ENCODE data around the gene FBXO31.

FBXO31 gene

DNA sequence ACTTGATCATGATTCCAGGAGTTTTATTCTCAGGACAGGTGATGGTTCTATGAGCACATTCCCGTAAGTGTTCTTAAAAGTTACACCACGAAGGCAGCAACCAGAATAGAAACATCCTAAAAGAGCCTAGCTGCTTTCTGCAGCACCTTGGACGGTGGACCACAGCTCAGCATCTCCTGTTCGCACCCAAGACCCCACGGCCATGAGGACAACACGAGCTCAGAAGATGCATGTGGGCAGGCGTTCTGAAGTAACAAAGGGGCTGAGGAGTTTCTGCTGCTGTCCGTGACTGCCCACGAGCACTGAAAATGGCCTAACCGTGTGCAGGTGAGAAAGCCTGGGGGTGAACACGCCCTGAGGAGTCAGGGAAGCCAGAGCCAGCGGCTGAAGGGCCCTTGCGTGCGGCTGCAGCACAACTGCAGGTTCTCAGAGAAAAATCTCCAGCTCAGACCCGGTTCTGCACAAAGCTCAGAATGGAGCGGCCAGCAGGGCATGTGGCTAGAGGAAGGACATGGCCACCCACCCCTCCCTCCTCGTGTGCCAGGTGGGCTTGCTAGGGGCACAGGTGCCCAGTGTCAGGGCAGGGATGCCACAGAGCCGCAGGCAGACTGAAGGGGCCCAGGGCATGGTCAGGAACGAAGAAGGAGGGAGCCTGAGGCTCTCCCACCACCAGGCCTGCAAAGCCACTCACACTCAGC lies 55.6 kb downstream of the FBXO31 start:
- no peak for DNase-seq (ENCODE audit: low spot score)

DNA sequence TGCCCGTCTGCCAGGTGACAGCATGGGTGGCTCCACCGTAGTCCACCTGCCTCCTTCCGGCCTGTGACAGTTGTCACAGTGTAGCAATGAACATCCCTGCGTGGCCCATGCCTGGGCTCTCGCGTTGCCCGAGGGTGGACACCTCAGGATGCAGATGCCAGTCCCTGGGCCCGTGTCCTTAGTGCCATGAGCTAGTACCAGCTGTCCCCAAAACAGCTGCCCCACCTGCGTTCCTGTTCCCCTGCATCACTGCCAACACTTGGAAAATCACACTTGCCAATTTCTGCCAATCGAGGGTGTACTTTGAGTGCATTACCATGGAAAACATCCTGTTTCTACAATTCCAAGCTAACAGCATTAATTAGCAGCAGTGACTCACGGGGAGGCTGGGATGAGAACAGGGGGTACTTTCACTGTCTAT lies 57.4 kb downstream of the FBXO31 start:
- no peak for DNase-seq (ENCODE audit: low spot score)

DNA sequence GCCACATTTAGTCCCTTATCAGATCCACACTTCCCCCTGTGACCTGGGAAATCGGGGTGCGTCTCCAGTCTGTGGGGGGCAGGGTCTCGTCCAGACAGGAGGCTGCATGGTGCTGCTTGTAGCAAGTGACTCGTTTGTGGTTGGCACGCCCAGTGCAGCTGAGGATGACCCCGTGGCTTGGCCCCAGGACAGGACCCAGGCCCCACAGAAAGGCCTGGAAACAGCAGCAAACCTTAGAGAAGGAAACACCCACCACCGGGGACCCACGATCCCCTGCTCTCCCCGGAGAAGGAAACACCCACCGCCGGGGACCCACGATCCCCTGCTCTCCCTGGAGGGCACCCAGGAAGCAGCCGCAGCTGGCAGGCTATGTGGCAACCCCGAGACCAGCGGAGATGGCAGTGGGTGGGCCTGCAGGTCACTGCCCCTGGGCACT lies 58.1 kb downstream of the FBXO31 start:
- DNase-seq (ENCODE audit: low spot score) = no peak

DNA sequence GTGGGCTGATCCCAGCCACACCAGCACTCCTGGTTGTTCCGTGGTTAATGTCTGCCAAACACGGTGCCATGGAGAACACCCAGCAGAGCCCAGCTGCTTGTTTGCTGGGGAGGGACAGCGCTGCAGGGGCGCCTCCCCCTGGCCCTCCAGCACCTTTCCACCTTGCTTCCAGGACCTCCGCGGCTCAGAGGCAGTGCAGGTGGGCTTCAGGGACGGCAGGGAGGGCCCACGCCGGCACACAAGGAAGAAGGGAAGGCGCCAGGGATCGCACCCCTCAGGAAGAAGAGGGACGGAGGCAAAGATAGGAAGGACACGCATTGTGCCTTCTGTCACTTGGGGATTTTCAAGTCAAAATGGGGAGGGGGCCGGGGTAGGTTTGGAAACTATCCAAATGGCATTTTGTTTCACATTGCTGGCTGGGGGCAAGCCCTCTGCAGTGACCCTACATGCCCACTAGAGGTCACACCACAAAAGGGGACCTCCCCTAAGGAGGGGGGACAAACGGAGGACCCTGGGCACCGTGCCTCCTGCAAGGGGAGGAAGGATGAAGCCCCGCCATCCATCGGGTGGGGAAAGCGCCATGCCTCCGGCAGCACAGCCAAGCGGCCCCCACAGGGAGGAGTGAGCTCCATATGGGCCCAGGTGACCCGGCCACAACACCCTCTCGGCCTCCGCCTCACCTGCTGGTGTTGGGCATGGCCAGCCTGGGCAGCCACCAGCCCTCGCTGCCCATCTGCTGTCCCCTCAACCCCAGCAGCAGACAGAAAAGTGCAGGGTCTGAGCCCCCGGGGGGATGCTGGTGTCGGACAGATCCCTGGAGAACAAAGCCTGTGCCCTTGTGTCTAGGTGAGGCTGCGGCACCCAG lies 58.9 kb downstream of the FBXO31 start:
- DNase-seq (ENCODE audit: low spot score) = peak; percentile 55

DNA sequence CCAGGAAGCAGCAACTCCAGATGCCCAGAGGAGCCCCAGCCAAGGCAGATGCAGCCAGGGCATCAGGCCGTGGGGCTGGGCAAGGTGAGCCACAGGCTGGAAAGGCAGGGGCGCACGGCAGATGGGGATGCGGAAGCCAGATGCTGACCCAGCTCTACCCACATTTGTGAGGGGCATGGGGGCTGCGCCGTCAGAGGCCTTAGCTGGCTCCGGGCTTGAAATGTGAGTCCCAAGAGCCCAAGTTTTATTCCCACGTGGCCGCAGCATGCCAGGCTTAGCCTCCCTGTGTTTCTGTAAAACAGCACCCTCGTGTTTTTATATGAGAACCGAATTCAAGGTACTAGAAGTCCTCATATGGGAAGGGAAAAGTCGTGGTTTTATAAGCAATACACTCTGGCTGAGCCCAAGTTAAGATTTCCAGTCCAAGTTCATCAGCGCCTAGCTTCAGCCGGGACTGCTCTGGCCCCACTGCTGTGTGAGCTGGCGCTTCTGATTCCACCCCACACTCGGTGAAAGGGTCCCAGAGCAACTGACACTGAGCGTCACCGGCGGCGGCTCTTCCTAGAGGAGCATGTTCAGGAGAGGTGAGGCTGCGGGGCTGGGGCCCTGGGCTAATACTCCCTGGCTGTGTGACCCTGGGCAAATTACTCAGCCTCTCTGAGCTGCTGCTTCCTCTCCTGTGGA lies 59.7 kb downstream of the FBXO31 start:
- no peak for DNase-seq (ENCODE audit: low spot score)

DNA sequence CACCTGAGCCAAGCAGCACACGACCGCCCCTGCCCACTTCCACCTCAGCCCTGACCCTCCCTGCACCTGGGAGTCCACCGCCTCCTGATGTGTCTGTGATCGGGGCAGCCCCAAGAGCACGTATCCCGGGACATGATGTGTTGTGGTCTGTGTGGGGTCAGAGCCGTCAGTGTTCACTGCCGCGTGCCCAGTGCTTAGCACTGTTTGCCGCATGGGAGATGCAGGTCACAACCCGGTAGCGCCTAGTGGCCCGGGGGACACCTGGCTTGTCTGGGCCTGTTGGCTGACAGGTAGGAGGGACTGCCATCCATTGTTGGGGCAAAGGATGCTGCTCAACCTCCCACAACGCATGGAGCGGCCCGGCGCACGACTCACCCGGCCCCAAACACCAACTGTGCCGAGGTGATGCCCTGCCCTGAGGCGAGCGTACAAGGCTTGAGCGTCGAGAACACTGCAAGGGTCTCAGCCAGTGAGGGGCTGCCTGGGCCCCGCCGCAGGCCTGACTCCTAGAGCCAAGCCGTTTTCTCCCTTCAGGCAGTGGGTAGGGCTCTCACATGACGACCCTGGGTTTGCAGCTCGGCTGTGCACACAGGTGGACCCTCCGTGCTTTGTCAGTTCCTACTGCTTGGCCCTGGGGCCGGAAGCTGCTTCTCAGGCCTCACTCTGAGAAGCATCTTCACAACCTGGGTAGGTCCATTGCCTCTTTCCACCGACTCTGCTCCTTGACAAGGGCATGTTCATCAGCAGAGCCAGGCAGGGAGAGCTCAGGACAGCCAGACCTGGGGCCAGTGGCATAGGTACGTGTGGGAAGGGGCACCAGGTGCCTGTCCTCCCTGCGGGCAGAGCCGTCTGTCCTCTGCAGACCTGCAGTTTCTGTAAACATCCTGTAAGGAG lies 60.5 kb downstream of the FBXO31 start:
- no peak for DNase-seq (ENCODE audit: low spot score)

DNA sequence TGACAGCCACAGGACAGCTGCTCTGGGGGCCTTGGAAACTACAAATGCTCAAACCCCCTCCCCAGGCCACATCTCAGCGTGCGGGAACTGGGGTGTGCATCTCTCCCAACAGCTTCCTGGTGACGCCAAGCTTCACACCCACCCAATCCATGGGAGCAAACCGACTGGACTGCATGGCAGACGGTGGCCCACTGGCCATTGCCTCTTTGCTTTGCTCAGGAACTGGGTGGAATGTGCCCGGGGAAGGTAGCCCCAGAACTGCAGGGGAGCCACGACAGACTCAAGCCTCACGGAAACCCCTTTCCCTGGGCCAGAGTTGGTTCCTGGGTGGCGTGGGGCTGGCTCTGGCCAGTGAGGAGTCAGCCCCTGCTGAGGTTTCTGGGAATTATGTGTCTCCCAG lies 61.2 kb downstream of the FBXO31 start:
- no peak for DNase-seq (ENCODE audit: low spot score)

DNA sequence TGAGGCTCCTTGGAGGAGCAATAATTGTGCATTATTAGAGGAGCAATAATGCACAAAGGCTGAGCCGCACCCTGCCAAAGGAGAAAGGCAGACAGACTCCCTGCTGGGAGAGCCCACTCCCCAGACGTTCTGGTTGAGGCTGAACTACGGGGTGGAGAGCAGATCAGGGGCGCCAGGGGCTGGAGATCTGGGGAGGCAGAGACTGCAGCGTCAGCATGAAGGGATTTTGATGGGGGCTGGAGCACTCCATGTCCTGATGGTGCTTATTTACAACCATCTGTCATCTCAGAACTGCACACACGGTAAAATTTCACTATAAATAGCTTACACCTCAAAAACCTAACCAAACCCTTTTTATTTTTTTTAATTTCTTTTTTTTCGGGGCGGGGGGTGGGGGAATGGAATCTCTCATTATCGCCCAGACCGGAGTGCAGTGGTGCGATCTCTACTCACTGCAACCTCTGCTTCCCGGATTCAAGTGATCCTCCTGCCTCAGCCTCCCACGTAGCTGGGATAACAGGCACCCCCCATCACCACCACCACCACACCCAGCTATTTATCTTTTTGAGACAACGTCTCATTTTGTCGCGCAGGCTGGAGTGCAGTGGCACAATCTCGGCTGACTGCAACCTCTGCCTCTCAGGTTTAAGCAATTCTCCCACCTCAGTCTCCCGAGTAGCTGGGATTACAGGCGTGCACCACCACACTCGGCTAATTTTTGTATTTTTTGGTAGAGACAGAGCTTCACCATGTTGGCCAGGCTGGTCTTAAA lies 62.1 kb downstream of the FBXO31 start:
- no peak for DNase-seq (ENCODE audit: low spot score)

DNA sequence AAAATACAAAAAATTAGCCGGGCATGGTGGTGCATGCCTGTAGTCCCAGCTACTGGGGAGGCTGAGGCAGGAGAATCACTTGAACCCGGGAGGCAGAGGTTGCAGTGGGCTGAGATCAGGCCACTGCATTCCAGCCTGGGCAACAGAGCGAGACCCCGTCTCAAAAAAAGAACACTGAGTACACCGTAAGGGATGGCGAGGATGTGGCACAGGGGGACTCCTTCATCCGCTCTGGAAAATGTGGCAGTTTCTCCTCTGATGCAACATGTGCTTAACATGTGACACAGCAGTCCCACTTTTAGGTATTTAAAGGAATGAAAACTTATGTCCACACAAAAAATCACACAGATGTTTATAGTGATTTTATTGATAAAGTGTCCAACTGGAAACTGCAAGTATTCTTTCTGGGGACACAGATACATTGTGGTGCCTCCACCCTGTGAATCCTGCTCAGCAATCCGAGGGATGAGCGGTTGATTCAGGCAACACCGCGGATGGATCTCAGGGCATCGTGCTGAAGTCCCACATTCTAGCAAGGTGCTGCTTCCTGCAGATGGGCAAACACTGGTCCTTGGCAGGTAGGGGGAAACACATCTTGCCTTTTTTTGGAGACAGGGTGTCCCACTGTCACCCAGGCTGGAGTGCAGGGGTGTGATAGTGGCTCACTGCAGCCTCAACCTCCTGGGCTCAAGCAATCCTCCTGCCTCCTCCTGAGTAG lies 62.9 kb downstream of the FBXO31 start:
- no peak for DNase-seq (ENCODE audit: low spot score)

DNA sequence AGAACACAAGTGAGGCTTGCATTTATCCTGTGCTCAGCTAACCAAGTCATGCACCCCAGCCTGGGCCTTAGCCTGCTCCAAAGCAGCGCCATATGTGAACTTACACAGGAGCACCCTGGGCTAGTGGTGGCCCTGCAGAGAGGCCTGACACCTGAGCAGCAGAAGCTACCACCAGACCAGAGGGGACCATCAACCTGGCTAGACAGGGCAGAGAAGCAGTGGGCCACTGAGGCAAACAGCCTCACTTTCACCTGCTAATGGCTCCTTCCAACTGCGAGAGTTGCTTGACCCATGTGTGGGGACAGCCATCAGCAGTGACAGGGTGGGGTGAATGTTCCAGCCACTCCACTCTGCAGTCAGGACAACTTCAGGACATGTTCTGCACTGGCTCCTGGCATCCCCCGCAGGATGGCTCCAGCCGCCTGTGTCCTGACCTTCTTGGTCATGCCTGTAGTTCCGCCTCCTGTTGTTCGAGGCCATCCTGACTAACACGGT lies 63.5 kb downstream of the FBXO31 start:
- no peak for DNase-seq (ENCODE audit: low spot score)

DNA sequence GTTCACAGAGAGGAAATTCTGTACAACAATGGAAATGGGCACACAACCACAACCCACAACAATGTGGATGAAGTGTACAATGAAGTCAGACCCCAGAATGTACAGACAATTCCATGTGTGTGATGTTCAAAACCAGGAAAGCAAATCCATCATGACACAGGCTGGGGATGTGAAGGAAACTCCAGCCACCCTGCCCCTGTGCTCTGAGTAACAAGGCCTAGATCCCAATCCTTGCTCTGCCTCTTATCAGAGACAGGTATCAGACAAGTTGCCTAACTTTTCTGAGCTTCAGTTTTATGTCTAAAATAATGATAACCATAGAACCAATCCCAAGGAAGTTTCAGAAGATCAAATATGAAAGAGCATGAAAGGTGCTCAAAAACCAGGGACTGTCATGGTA lies 64.6 kb downstream of the FBXO31 start:
- no peak for DNase-seq (ENCODE audit: low spot score)

DNA sequence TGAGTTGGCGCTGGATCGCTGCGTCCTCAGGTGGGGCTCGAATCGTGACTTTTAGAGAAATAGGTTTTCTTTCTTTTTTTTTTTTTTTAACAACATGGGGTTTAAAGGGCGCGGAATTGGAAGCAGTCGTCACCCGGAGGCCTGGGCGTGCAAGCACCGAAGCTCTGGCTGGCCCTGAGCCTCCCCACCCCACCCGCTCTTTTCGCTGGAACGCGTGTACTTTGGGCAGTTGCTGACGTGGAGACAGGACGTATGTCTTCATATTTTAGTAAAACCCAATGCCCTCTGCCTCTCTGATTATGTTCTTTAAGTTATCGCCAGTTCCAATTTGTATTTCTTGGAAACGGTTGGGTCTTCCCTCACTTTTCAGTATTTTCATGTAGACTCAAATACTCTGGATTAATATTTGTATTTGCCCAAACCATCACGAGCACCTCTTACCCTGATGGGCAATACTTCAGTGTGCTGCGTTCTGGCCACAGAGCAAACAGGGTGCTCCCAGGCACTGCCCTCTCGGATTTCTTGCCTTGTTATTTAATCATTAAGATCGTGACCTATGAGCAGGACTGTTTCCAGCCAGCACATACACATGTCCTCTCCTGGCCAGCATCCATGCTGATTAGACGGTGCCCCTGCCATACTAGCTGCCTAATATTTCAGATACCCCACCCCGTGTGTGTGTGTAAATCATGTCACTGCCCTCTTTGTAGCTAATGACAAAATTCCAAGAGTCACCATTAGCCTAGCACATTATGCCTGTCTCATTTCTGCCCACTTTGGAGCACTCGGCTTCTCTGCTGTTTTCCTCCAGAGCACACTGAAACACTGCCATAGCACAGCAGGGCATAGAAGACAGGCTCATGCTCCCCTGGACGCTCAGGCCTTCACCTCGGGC lies 65.6 kb downstream of the FBXO31 start:
- DNase-seq (ENCODE audit: low spot score) = peak; percentile 59

DNA sequence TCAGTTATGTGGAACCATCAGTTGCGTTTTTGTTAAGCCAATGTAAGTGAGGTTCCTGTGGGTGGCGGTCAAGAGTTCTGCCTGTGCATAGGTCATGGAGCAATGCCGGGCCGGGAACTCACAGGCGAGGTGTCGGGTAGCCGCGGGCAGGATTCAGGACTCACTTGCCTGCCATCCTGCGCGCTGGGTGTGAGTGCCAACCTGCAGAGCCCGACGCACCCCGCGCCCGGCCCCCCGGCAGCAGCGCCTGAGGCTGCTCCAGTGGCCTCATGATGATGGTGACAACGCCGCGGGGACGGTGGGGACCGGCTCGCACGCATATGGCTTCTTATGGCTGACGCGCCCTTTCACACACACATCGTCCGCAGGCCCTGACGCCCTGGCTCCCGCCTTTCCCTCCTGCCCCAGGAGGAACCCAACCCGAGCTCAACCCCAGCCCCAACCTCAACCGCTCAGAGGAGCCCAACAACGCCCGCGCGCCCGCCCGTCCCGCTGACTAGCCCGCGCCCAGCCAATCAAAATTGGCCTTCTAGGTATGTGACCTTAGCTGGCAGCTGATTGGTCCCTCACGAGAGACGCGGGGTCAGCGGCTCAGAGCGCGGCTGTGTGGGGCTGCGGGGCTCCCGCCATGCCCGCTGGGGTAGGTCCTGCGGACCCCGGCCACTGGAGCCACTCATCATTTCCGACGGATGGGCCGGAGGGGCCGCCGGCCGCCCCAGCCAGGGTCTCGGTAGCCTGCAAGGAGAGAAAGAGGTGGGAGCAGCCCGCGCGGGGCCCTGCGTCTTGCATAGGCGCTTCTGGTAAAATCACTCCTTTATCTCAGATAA lies 66.4 kb downstream of the FBXO31 start, which contains the start of gene C16orf95:
C16orf95 (minus strand) TSS at position 470 of the 827 bp plus-strand sequence; CDS start at position 320, 150 bp downstream.
- DNase-seq (ENCODE audit: low spot score) = peak; percentile 96

DNA sequence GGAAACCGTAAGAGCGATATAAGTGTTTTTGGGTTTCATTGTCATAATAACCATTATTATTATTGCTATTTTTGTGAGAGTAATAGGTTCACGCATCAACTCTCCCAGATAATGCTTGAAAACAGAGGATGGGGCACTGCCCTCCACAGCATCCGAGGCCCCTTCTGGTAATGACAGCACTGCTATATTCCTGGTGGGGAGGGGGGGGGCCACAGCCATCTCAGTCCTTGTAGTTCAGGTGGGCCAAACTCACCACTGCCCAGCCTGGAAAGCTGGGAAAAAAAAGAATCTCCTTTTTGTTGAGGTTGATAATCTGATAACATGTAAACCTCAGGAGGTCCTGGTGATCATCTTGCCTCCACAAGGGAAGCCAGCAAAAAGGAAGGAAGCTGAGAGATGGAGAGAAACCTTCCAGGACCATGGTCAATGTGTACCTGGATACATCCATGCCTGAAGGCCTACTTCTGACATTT lies 67.1 kb downstream of the FBXO31 start:
- DNase-seq (ENCODE audit: low spot score) = no peak

DNA sequence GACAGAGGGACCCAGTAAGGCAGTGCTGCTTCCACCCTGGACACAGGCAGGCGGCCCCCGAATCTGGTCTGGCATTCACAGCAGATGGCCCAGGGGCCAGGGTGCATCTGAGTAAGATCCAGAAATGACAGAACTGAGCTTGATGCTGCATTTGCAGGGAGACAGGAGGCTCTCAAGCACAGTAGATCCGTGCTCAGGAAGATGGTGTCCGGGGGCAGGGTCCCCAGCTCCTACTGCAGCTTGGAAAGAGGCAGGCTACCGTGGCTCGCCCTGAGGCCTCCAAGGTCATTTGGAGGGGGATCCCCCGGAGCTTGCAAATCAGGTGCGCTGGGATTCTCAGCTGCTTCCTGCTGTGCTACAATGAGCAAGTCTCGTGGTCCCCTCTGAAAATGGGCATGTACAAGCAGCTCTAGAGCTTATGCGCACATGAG lies 68.6 kb downstream of the FBXO31 start:
- DNase-seq (ENCODE audit: low spot score) = no peak

DNA sequence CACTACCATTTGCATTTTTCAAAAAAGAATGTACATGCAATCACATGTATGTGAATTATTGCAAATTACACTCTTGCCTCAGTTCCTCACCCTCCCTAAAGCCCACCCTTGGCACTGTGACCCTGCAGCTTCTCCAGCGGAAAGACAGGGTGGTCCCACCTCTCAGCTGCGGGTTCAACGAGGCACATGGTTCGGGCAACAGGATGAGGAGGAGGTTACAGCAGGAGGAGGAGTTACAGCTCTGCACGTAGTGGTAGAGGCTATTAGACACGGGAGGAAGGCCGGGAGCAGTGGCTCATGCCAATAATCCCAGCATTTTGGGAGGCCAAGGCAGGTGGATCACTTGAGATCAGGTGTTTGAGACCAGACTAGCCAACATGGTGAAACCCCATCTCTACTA lies 71.6 kb downstream of the FBXO31 start:
- DNase-seq (ENCODE audit: low spot score) = no peak

DNA sequence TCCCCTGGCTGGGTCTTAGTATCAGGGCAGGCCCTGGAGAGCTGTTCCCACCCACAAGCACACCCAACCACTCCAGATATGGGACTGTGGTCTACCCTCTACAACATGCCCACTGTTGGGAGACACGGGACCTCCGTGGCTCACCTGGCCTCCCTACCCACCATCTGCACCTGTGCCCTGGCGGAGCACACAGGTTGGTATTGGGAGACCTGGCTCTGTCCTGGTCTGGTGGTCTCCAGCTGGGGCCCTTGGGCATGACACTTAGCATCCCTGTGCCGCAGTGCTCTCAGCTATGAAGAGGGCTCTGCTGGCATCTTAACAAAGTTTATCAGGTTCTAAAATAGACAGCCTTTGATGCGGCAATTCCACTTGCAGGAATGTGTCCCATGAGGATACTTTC lies 72.2 kb downstream of the FBXO31 start:
- no peak for DNase-seq (ENCODE audit: low spot score)

DNA sequence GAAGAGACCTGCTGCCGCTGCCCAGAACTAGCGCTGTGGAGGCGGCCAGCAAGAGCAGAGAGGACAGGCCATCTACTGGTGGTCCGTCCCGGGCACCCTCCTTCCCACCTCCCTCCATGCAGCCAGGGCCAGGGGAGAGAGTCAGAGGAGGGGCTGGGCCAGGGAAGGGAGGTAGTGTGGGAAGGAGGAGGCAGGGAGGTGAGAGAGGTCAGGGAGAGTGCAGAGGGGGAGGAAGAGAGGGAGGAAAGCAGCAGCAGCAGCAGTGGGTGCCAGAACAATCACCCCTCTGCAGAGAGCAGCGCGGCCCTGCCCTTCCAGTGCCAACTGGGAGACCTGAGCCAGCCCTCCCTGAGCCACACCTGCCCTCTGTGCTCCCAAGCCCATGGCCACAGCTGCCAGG lies 73.0 kb downstream of the FBXO31 start:
- peak; percentile 18 for DNase-seq (ENCODE audit: low spot score)

Data from hematopoietic multipotent progenitor cell treated with erythropoietin and hydrocortisone succinate and interleukin-3 and kit ligand, for 15 days (in vitro differentiated cells).